ENCODE data around the gene SNX14.

DNA sequence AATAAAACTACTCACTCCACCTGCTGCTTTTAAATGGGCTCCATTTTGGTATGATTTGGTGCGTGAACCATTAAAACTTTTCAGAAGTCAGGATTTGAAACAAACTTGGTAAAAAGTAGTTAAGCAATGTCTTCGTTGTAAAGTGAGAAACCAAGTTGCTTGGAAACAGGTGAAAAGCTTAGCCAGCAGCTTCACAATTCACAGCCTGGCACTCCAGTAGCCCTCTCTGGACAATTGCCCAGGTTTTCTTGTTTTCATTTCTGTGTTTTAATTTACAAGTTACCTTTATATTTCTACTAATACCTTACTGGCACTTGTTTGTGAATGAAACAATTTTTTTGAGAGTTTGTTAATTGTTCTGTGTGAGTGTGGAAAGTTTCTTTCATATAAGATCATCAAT, 131.0 kb downstream of the SNX14 start:
- TF ChIP-seq, protein P1, sequence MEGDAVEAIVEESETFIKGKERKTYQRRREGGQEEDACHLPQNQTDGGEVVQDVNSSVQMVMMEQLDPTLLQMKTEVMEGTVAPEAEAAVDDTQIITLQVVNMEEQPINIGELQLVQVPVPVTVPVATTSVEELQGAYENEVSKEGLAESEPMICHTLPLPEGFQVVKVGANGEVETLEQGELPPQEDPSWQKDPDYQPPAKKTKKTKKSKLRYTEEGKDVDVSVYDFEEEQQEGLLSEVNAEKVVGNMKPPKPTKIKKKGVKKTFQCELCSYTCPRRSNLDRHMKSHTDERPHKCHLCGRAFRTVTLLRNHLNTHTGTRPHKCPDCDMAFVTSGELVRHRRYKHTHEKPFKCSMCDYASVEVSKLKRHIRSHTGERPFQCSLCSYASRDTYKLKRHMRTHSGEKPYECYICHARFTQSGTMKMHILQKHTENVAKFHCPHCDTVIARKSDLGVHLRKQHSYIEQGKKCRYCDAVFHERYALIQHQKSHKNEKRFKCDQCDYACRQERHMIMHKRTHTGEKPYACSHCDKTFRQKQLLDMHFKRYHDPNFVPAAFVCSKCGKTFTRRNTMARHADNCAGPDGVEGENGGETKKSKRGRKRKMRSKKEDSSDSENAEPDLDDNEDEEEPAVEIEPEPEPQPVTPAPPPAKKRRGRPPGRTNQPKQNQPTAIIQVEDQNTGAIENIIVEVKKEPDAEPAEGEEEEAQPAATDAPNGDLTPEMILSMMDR (IDR thresholded peaks at IDR 0.05; ENCODE audit: insufficient read depth, low read depth, low read length), result no peak
- no peak for TF ChIP-seq EZH2 (IDR thresholded peaks at IDR 0.05; ENCODE audit: insufficient read depth, low read length)

Measured in astrocyte (in vitro differentiated cells and primary cell).